ENCODE results near the gene ULK1. TPM values are rescaled to one million over a fixed set of nuclear protein-coding genes. Genes with fewer than 3 reads are reported as not detected.

Gene ULK1
- total and polyA plus RNA-seq, 2 of the 13 experiments (the other 11 are each of a cell fraction or from before 2014, with no cell fraction given): 2.8 to 10.1 TPM

DNA sequence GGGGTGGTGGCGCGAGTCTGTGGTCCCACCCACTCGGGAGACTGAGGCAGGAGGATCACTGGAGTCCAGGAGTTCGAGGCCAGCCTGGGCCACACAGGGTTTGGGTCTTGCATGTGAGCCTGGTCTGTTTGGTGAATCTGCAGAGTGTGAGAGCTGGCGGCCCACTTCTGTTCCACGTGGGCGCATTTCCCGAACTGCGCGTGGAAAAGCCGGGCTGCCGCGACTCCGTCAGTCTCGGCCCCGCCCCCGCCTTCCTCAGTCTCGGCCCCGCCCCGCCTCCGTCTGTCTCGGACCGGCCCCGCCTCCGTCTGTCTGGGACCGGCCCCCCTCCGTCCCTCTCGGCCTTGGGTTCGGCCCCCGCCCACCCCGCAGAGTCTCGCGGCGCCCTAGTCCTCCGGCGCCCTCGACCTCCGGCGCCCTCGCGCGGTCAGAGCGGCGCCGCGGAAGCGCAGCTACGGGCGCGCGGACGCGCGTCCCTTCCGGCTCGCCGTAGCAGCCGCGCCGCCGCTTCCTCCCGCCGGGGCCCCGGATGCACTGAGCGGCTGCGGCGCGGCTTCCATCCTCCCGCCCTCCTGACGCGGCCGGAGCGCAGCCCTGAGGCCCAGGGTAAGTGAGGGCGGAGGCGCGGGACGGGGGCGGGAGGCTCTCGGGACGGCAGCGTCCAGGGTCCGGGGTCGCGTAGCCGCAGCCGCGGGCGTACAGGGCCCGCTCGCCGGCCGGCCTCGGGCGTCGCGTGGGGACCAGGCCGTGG lies 55.2 kb downstream of the ULK1 start, which contains the start of gene EP400 (continued):
- TF ChIP-seq, protein P1, sequence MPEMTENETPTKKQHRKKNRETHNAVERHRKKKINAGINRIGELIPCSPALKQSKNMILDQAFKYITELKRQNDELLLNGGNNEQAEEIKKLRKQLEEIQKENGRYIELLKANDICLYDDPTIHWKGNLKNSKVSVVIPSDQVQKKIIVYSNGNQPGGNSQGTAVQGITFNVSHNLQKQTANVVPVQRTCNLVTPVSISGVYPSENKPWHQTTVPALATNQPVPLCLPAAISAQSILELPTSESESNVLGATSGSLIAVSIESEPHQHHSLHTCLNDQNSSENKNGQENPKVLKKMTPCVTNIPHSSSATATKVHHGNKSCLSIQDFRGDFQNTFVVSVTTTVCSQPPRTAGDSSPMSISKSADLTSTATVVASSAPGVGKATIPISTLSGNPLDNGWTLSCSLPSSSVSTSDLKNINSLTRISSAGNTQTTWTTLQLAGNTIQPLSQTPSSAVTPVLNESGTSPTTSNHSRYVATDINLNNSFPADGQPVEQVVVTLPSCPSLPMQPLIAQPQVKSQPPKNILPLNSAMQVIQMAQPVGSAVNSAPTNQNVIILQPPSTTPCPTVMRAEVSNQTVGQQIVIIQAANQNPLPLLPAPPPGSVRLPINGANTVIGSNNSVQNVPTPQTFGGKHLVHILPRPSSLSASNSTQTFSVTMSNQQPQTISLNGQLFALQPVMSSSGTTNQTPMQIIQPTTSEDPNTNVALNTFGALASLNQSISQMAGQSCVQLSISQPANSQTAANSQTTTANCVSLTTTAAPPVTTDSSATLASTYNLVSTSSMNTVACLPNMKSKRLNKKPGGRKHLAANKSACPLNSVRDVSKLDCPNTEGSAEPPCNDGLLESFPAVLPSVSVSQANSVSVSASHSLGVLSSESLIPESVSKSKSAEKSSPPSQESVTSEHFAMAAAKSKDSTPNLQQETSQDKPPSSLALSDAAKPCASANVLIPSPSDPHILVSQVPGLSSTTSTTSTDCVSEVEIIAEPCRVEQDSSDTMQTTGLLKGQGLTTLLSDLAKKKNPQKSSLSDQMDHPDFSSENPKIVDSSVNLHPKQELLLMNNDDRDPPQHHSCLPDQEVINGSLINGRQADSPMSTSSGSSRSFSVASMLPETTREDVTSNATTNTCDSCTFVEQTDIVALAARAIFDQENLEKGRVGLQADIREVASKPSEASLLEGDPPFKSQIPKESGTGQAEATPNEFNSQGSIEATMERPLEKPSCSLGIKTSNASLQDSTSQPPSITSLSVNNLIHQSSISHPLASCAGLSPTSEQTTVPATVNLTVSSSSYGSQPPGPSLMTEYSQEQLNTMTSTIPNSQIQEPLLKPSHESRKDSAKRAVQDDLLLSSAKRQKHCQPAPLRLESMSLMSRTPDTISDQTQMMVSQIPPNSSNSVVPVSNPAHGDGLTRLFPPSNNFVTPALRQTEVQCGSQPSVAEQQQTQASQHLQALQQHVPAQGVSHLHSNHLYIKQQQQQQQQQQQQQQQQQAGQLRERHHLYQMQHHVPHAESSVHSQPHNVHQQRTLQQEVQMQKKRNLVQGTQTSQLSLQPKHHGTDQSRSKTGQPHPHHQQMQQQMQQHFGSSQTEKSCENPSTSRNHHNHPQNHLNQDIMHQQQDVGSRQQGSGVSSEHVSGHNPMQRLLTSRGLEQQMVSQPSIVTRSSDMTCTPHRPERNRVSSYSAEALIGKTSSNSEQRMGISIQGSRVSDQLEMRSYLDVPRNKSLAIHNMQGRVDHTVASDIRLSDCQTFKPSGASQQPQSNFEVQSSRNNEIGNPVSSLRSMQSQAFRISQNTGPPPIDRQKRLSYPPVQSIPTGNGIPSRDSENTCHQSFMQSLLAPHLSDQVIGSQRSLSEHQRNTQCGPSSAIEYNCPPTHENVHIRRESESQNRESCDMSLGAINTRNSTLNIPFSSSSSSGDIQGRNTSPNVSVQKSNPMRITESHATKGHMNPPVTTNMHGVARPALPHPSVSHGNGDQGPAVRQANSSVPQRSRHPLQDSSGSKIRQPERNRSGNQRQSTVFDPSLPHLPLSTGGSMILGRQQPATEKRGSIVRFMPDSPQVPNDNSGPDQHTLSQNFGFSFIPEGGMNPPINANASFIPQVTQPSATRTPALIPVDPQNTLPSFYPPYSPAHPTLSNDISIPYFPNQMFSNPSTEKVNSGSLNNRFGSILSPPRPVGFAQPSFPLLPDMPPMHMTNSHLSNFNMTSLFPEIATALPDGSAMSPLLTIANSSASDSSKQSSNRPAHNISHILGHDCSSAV (CRISPR knock-in tag; IDR thresholded peaks at IDR 0.05; ENCODE audit: borderline replicate concordance): no peak
- TF ChIP-seq ZNF652 (CRISPR knock-in tag; IDR thresholded peaks at IDR 0.05; ENCODE audit: borderline replicate concordance, low read depth) (no peak), ZNF333 (CRISPR knock-in tag; IDR thresholded peaks at IDR 0.05; ENCODE audit: borderline replicate concordance) (0 out of 2 replicates have a peak, but pooled peaks have one; percentile 5), SCMH1 (CRISPR knock-in tag; IDR thresholded peaks at IDR 0.05; ENCODE audit: borderline replicate concordance) (no peak), TOE1 (CRISPR knock-in tag; IDR thresholded peaks at IDR 0.05) (no peak), ATF7 (IDR thresholded peaks at IDR 0.05) (no peak), ATF7 (CRISPR knock-in tag; IDR thresholded peaks at IDR 0.05) (no peak), ZNF747 (CRISPR knock-in tag; IDR thresholded peaks at IDR 0.05; ENCODE audit: borderline replicate concordance) (no peak; the same call in 1 of the 2 replicates), ZNF317 (CRISPR knock-in tag; IDR thresholded peaks at IDR 0.05) (no peak), KDM2A (CRISPR knock-in tag; IDR thresholded peaks at IDR 0.05; ENCODE audit: borderline replicate concordance, low read depth) (peak; percentile 74), YY1 (IDR thresholded peaks at IDR 0.05; ENCODE audit: insufficient read depth, insufficient replicate concordance, low read depth, low read length) (peak; percentile 84), ZSCAN30 (CRISPR knock-in tag; IDR thresholded peaks at IDR 0.05) (no peak), KLF13 (CRISPR knock-in tag; IDR thresholded peaks at IDR 0.05) (no peak), MED8 (CRISPR knock-in tag; IDR thresholded peaks at IDR 0.05; ENCODE audit: insufficient replicate concordance) (no peak), NFYC (CRISPR knock-in tag; IDR thresholded peaks at IDR 0.05) (no peak), U2AF2 (IDR thresholded peaks at IDR 0.05; ENCODE audit: low read depth, low read length) (no peak), DNMT3B (CRISPR knock-in tag; conservative IDR thresholded peaks at IDR 0.05) (no peak)
- TF ChIP-seq, protein P2, sequence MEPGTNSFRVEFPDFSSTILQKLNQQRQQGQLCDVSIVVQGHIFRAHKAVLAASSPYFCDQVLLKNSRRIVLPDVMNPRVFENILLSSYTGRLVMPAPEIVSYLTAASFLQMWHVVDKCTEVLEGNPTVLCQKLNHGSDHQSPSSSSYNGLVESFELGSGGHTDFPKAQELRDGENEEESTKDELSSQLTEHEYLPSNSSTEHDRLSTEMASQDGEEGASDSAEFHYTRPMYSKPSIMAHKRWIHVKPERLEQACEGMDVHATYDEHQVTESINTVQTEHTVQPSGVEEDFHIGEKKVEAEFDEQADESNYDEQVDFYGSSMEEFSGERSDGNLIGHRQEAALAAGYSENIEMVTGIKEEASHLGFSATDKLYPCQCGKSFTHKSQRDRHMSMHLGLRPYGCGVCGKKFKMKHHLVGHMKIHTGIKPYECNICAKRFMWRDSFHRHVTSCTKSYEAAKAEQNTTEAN (CRISPR knock-in tag; conservative IDR thresholded peaks at IDR 0.05): no peak
- TF ChIP-seq, protein P3, sequence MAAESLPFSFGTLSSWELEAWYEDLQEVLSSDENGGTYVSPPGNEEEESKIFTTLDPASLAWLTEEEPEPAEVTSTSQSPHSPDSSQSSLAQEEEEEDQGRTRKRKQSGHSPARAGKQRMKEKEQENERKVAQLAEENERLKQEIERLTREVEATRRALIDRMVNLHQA (CRISPR knock-in tag; IDR thresholded peaks at IDR 0.05): no peak

Data from HepG2 (cell line).